ENCODE results near the gene CACNA1D. TPM values are rescaled to one million over a fixed set of nuclear protein-coding genes. Genes with fewer than 3 reads are reported as not detected.

CACNA1D gene
- total RNA-seq, 2 donors from 2014 or later = 0.56 to 1.5 TPM

GRCh38 chr3:53809764-53810400 is 315.5 kb downstream of the CACNA1D start:
- ATAC-seq (replicated peaks) = no peak

GRCh38 chr3:53811143-53811927 is 316.9 kb downstream of the CACNA1D start:
- H3K27ac Mint-ChIP-seq = no peak overlapping the region
- no peaks in the 10 kb centered on the region for H3K4me1 Mint-ChIP-seq
- H3K9me3 Mint-ChIP-seq = no peaks in the 10 kb centered on the region
- no peaks in the 10 kb centered on the region for H3K36me3 Mint-ChIP-seq (ENCODE audit: low read depth)
- ATAC-seq (replicated peaks) = no peak
- peaks cover 12% of the 10 kb centered on the region for H3K27me3 Mint-ChIP-seq
- no peak overlapping the region for H3K4me3 Mint-ChIP-seq

More at GRCh38 chr3:53809764-53810400, 315.5 kb downstream of the CACNA1D start:
- Mint-ChIP-seq H3K27me3 (peaks cover 12% of the 10 kb centered on the region), H3K9me3 (no peaks in the 10 kb centered on the region), H3K4me3 (no peak overlapping the region), H3K4me1 (no peaks in the 10 kb centered on the region), H3K27ac (no peak overlapping the region), H3K36me3 (ENCODE audit: low read depth) (no peaks in the 10 kb centered on the region)

- no peak overlapping the region for H3K4me3 Mint-ChIP-seq
- H3K9me3 Mint-ChIP-seq = no peaks in the 10 kb centered on the region
- no peak overlapping the region for H3K27ac Mint-ChIP-seq
- no peaks in the 10 kb centered on the region for H3K4me1 Mint-ChIP-seq
- peaks cover 7% of the 10 kb centered on the region for H3K27me3 Mint-ChIP-seq
- ATAC-seq (replicated peaks) = no peak
- no peaks in the 10 kb centered on the region for H3K36me3 Mint-ChIP-seq (ENCODE audit: low read depth)
Measured at GRCh38 chr3:53812434-53812833, 318.0 kb downstream of the CACNA1D start.

GRCh38 chr3:53813229-53813628 is 318.8 kb downstream of the CACNA1D start:
- H3K27ac Mint-ChIP-seq = no peak overlapping the region
- H3K9me3 Mint-ChIP-seq = no peaks in the 10 kb centered on the region
- H3K27me3 Mint-ChIP-seq = peaks cover 3% of the 10 kb centered on the region
- H3K36me3 Mint-ChIP-seq (ENCODE audit: low read depth) = no peaks in the 10 kb centered on the region
- no peak overlapping the region for H3K4me3 Mint-ChIP-seq
- no peaks in the 10 kb centered on the region for H3K4me1 Mint-ChIP-seq
- no peak for ATAC-seq (replicated peaks)

GRCh38 chr3:53813876-53814275 is 319.5 kb downstream of the CACNA1D start:
- H3K36me3 Mint-ChIP-seq (ENCODE audit: low read depth) = no peaks in the 10 kb centered on the region
- H3K27me3 Mint-ChIP-seq = no peaks in the 10 kb centered on the region
- H3K4me1 Mint-ChIP-seq = no peaks in the 10 kb centered on the region
- no peak for ATAC-seq (replicated peaks)
- H3K9me3 Mint-ChIP-seq = no peaks in the 10 kb centered on the region
- no peak overlapping the region for H3K4me3 Mint-ChIP-seq
- H3K27ac Mint-ChIP-seq = no peak overlapping the region

- H3K36me3 Mint-ChIP-seq (ENCODE audit: low read depth) = no peaks in the 10 kb centered on the region
- ATAC-seq (replicated peaks) = no peak
- no peaks in the 10 kb centered on the region for H3K4me1 Mint-ChIP-seq
- no peak overlapping the region for H3K27ac Mint-ChIP-seq
- no peaks in the 10 kb centered on the region for H3K9me3 Mint-ChIP-seq
- no peak overlapping the region for H3K4me3 Mint-ChIP-seq
- no peaks in the 10 kb centered on the region for H3K27me3 Mint-ChIP-seq
Measured at GRCh38 chr3:53815067-53815466, 320.7 kb downstream of the CACNA1D start.

GRCh38 chr3:53815651-53816050 is 321.2 kb downstream of the CACNA1D start:
- Mint-ChIP-seq H3K4me3 (no peak overlapping the region), H3K4me1 (no peaks in the 10 kb centered on the region), H3K9me3 (no peaks in the 10 kb centered on the region), H3K36me3 (ENCODE audit: low read depth) (no peaks in the 10 kb centered on the region), H3K27ac (no peak overlapping the region), H3K27me3 (no peaks in the 10 kb centered on the region)
- ATAC-seq (replicated peaks) = no peak

GRCh38 chr3:53816425-53816824 is 322.0 kb downstream of the CACNA1D start:
- Mint-ChIP-seq H3K27me3 (no peaks in the 10 kb centered on the region), H3K9me3 (no peaks in the 10 kb centered on the region), H3K27ac (no peak overlapping the region), H3K36me3 (ENCODE audit: low read depth) (no peaks in the 10 kb centered on the region), H3K4me1 (no peaks in the 10 kb centered on the region), H3K4me3 (no peak overlapping the region)
- ATAC-seq (replicated peaks) = no peak

- no peaks in the 10 kb centered on the region for H3K9me3 Mint-ChIP-seq
- no peak overlapping the region for H3K27ac Mint-ChIP-seq
- no peaks in the 10 kb centered on the region for H3K27me3 Mint-ChIP-seq
- no peaks in the 10 kb centered on the region for H3K36me3 Mint-ChIP-seq (ENCODE audit: low read depth)
- H3K4me1 Mint-ChIP-seq = no peaks in the 10 kb centered on the region
- ATAC-seq (replicated peaks) = no peak
- H3K4me3 Mint-ChIP-seq = no peak overlapping the region
Measured at GRCh38 chr3:53817211-53817610, 322.8 kb downstream of the CACNA1D start.

- no peaks in the 10 kb centered on the region for H3K9me3 Mint-ChIP-seq
- H3K27ac Mint-ChIP-seq = no peak overlapping the region
- H3K27me3 Mint-ChIP-seq = no peaks in the 10 kb centered on the region
- H3K4me3 Mint-ChIP-seq = no peak overlapping the region
- no peak for ATAC-seq (replicated peaks)
- H3K4me1 Mint-ChIP-seq = no peaks in the 10 kb centered on the region
- no peaks in the 10 kb centered on the region for H3K36me3 Mint-ChIP-seq (ENCODE audit: low read depth)
Measured at GRCh38 chr3:53817809-53818208, 323.4 kb downstream of the CACNA1D start.

- Mint-ChIP-seq H3K9me3 (no peaks in the 10 kb centered on the region), H3K4me3 (no peak overlapping the region), H3K4me1 (no peaks in the 10 kb centered on the region), H3K36me3 (ENCODE audit: low read depth) (no peaks in the 10 kb centered on the region), H3K27ac (no peak overlapping the region), H3K27me3 (no peaks in the 10 kb centered on the region)
- ATAC-seq (replicated peaks) = no peak
Measured at GRCh38 chr3:53818221-53819162, 324.1 kb downstream of the CACNA1D start.

- Mint-ChIP-seq H3K9me3 (no peaks in the 10 kb centered on the region), H3K4me3 (no peak overlapping the region)
Measured at GRCh38 chr3:53819163-53819868, 324.9 kb downstream of the CACNA1D start.

GRCh38 chr3:53820084-53820483 is 325.7 kb downstream of the CACNA1D start:
- no peaks in the 10 kb centered on the region for H3K4me1 Mint-ChIP-seq
- no peaks in the 10 kb centered on the region for H3K36me3 Mint-ChIP-seq (ENCODE audit: low read depth)
- no peak overlapping the region for H3K27ac Mint-ChIP-seq
- H3K27me3 Mint-ChIP-seq = no peaks in the 10 kb centered on the region
- H3K4me3 Mint-ChIP-seq = no peak overlapping the region
- no peak for ATAC-seq (replicated peaks)
- no peaks in the 10 kb centered on the region for H3K9me3 Mint-ChIP-seq

More at GRCh38 chr3:53819163-53819868, 324.9 kb downstream of the CACNA1D start:
- no peak overlapping the region for H3K27ac Mint-ChIP-seq
- no peak for ATAC-seq (replicated peaks)
- no peaks in the 10 kb centered on the region for H3K36me3 Mint-ChIP-seq (ENCODE audit: low read depth)
- no peaks in the 10 kb centered on the region for H3K4me1 Mint-ChIP-seq
- H3K27me3 Mint-ChIP-seq = no peaks in the 10 kb centered on the region

Data from activated T-helper 17 cell treated with anti-CD3 and anti-CD28 coated beads, Interleukin-2, amount 50 U/mL, for 72 hours (primary cell).